ENCODE data around the gene FOSL2.

GRCh38 chr2:28400419-28400818 lies 7.8 kb downstream of the FOSL2 start:
- no peak for TF ChIP-seq EZH2 (optimal IDR thresholded peaks at IDR 0.05; ENCODE audit: low read depth, low read length)
- TF ChIP-seq, protein P1, sequence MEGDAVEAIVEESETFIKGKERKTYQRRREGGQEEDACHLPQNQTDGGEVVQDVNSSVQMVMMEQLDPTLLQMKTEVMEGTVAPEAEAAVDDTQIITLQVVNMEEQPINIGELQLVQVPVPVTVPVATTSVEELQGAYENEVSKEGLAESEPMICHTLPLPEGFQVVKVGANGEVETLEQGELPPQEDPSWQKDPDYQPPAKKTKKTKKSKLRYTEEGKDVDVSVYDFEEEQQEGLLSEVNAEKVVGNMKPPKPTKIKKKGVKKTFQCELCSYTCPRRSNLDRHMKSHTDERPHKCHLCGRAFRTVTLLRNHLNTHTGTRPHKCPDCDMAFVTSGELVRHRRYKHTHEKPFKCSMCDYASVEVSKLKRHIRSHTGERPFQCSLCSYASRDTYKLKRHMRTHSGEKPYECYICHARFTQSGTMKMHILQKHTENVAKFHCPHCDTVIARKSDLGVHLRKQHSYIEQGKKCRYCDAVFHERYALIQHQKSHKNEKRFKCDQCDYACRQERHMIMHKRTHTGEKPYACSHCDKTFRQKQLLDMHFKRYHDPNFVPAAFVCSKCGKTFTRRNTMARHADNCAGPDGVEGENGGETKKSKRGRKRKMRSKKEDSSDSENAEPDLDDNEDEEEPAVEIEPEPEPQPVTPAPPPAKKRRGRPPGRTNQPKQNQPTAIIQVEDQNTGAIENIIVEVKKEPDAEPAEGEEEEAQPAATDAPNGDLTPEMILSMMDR (IDR thresholded peaks at IDR 0.05; ENCODE audit: low read length): no peak
